Naive thymus-derived CD4-positive, alpha-beta T cell (primary cell): Measurements from ENCODE around the gene PIK3R2. TPM values are rescaled to one million over a fixed set of nuclear protein-coding genes. Genes with fewer than 3 reads are reported as not detected.

ENCODE experiments used
- ATAC-seq: fragments of 150-1000 bp; cut with Tn5 transposase; 2 replicates; pipeline ENCODE4 v1.10.0; 2021; ENCODE audit warnings: mild to moderate bottlenecking, moderate library complexity
- CTCF ChIA-PET: fragments of 350-600 bp; sonication (Branson Sonifier 250); formaldehyde crosslinking; loops from one replicate; lab custom pipeline; 2021; ENCODE audit warnings: antibody characterized with exemption; lab: Charles Lee
- POLR2A ChIA-PET: fragments of 350-600 bp; sonication (Branson Sonifier 250); formaldehyde crosslinking; loops from one replicate; lab custom pipeline; 2021; ENCODE audit warnings: antibody characterized with exemption, inconsistent platforms; lab: Charles Lee
- DNase-seq, 9 donors: peaks; one replicate each; pipeline versions ENCODE4 v3.0.0 to v3.0.0-alpha.2; 2020 to 2022; ENCODE audit warnings: mixed read lengths in 1 of 9
- H3K27ac ChIP-seq: one replicate; pipeline ENCODE4 v1.7.0; 2013; ENCODE audit warnings: mild to moderate bottlenecking, low read depth, low read length, moderate library complexity
- H3K27me3 ChIP-seq, 2 donors: one replicate each; pipeline ENCODE4 v1.7.0; 2013; ENCODE audit warnings: low read length in 2 of 2, mild to moderate bottlenecking in 2 of 2, moderate library complexity in 2 of 2; ENCODE audit not compliant: control insufficient read depth in 2 of 2, insufficient read depth in 2 of 2
- H3K36me3 ChIP-seq, 3 experiments: 1 replicate in 2 of 3; 2 replicates in 1 of 3; pipeline ENCODE4 v1.7.0; 2013; ENCODE audit warnings: low read length in 3 of 3, mild to moderate bottlenecking in 3 of 3, moderate library complexity in 1 of 3; ENCODE audit not compliant: insufficient read depth in 3 of 3, control insufficient read depth in 2 of 3
- H3K4me1 ChIP-seq, 2 donors: one replicate each; pipeline ENCODE4 v1.7.0; 2013; ENCODE audit warnings: low read length in 2 of 2, mild to moderate bottlenecking in 2 of 2, moderate library complexity in 1 of 2; ENCODE audit not compliant: control insufficient read depth in 2 of 2, insufficient read depth in 2 of 2
- H3K4me3 ChIP-seq: 2 replicates; pipeline ENCODE4 v1.7.0; 2013; ENCODE audit warnings: mild to moderate bottlenecking, low read length
- H3K9me3 ChIP-seq, 3 experiments: 1 replicate in 2 of 3; 2 replicates in 1 of 3; pipeline ENCODE4 v1.7.0; 2013; ENCODE audit warnings: low read length in 3 of 3; ENCODE audit not compliant: control insufficient read depth in 2 of 3
- H3K27ac Mint-ChIP-seq, 9 donors: one replicate each; pipeline ENCODE4 v1.8.0; 2020 to 2022; ENCODE audit warnings: mixed read lengths in 9 of 9, mild to moderate bottlenecking in 8 of 9, moderate library complexity in 5 of 9, inconsistent platforms in 2 of 9
- H3K27me3 Mint-ChIP-seq, 5 donors: one replicate each; pipeline ENCODE4 v1.8.0; 2021 to 2022; ENCODE audit warnings: mixed read lengths in 5 of 5, mild to moderate bottlenecking in 1 of 5
- H3K36me3 Mint-ChIP-seq, 5 donors: one replicate each; pipeline ENCODE4 v1.8.0; 2020 to 2022; ENCODE audit warnings: mixed read lengths in 5 of 5, mild to moderate bottlenecking in 3 of 5, inconsistent platforms in 1 of 5
- H3K4me1 Mint-ChIP-seq, 7 donors: one replicate each; pipeline ENCODE4 v1.8.0; 2020 to 2022; ENCODE audit warnings: mixed read lengths in 7 of 7, mild to moderate bottlenecking in 3 of 7, inconsistent platforms in 1 of 7
- H3K4me3 Mint-ChIP-seq, 10 donors: one replicate each; pipeline ENCODE4 v1.8.0; 2020 to 2022; ENCODE audit warnings: mild to moderate bottlenecking in 10 of 10, mixed read lengths in 10 of 10, moderate library complexity in 6 of 10, inconsistent platforms in 2 of 10
- H3K9me3 Mint-ChIP-seq, 11 donors: one replicate each; pipeline ENCODE4 v1.8.0; 2020 to 2022; ENCODE audit warnings: mixed read lengths in 11 of 11, mild to moderate bottlenecking in 4 of 11, inconsistent platforms in 1 of 11, moderate library complexity in 1 of 11
- intact Hi-C, 2 donors: fragments of 100-400 bp; cut with micrococcal nuclease; formaldehyde crosslinking; loops; one replicate each; pipeline ENCODE4 v1.15.1; 2023
- polyA plus RNA-seq, 2 donors: library from polyadenylated mRNA; unstranded; fragments of 300-500 nt; fragmentation: Illumina TruSeq; gene quantifications; one replicate each; pipeline ENCODE4 v1.2.3, GENCODE V29; 2021
- total RNA-seq, 6 experiments: library from RNA in 5 of 6; stranded (reverse) in 5 of 6; gene quantifications; 1 replicate in 5 of 6; 2 replicates in 1 of 6; pipeline ENCODE4 v1.2.3 and lab custom pipeline; 2021 to 2026

The PIK3R2 gene
- total and polyA plus RNA-seq, 7 experiments from 2014 or later = 2.2 to 24.6 (median 12.7) TPM

DNA sequence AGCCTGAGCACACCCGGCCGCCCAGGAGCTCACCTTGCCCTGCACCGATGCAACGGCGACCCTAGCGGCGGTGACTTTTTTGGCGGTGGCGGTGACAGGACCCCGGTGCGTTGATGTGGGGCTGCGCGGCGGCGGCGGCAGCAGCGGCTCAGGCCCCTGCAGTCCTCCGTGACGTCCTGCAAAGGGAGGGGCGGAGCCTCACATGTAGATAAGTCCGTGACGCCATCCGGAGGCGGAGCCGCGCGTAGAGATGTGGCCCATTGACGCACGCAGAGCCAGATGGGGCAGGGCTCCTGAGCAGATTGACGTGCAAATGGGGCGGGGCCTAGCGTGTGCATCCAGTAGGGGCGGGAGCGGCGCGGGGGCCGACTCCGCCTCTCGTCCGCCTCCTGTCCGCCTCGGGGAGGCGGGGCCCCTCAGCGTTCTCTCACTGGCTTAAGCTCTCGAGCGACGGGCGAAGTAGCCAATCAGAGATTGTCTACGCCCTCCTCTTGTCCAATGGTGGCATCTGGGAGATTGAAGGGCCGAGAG lies 51.0 kb downstream of the PIK3R2 start, which contains the start of gene RAB3A:
TSS of gene RAB3A (minus strand) at position 180 of the 531 bp plus-strand sequence. CDS start 1,302 bp downstream, outside the sequence.
- CTCF ChIA-PET = interaction anchor here (1.0 to 8.2 kb wide), 3 partner anchors 48 to 76 kb away, joined by 3 to 95 read pairs (median 3); a partner anchor contains a TSS
- no peaks in the 10 kb centered on the region for H3K27me3 ChIP-seq
- intact Hi-C loops = loop anchor here (1.0 to 2.0 kb wide), 12 partner anchors 12 to 988 kb away; partner anchors contain the start of genes LSM4 (in 2 of the 2), BORCS8 (in 1 of the 2), ELL (in 1 of the 2) and IFI30 (in 1 of the 2)

DNA sequence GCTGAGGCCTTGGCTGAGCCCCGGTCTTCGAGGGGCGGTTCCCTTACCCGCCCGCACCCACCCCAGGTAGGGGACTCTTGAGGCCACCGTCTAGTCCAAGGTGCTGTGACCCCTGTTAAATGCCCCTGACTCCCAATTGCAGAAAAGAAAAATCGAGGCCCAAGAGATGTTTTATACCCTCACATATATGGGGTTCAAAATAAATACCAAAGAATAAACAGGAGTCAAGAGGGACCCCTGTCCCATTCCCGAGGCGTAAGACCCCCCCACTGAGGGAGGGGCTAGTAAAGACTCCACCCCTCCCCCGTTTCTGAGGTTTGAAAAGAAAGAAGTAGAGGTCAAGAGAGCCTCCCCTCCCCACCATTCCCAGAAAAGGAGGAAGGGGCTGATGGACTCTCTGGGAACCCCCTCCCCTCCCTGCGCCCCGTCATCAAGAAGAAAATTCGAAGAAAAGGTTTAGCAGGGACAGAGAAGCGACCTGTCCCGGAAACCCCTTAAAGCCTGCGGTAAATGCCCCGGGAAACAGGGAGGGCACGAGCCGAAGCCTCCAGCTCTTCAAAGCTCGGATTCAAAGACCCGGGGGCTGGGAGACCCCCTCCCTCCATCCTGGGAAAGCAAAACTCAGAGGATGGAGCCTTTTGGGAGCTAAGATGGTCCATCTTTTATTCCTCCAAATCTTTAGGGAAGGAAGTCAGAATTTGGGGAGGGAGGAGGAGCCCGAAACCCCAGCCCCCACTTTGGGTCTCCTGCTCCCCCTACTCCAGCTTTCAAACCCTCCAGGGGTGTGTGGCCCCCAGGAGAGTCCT lies 51.6 kb downstream of the PIK3R2 start:
- Mint-ChIP-seq H3K4me1 (peaks cover 11 to 26% (median 22%) of the 10 kb centered on the region in 7 donors), H3K9me3 (peaks cover 0 to 3% (median 0%) of the 10 kb centered on the region in 11 donors), H3K4me3 (peak overlapping the region; percentile 83 to 98 (median 96)), H3K27ac (peak overlapping the region; percentile 87 to 99 (median 97)), H3K27me3 (peaks cover 0 to 9% (median 0%) of the 10 kb centered on the region in 5 donors), H3K36me3 (peaks cover 0 to 6% (median 0%) of the 10 kb centered on the region in 5 donors)
- peak overlapping the region; percentile 85 for H3K27ac ChIP-seq
- ATAC-seq (no peak), DNase-seq (peak in 3 of 9 donors; percentile 40 to 57 (median 42))
- POLR2A ChIA-PET = interaction anchor here (0.8 to 4.5 kb wide), 12 partner anchors 12 to 214 kb away, joined by 3 to 50 read pairs (median 6); partner anchors contain the start of genes JUND, LSM4, MPV17L2 and SSBP4
- CTCF ChIA-PET = interaction anchor here (1.0 to 8.2 kb wide), 2 partner anchors 48 to 75 kb away, joined by 3 to 95 read pairs; a partner anchor contains a TSS
- H3K27me3 ChIP-seq = no peaks in the 10 kb centered on the region
- no peaks in the 10 kb centered on the region for H3K9me3 ChIP-seq
- H3K4me3 ChIP-seq = peak overlapping the region; percentile 82
- H3K4me1 ChIP-seq = peaks cover 15 to 16% of the 10 kb centered on the region in 2 donors
- intact Hi-C loops = loop anchor here (1.0 to 2.0 kb wide), 12 partner anchors 12 to 988 kb away; partner anchors contain the start of genes LSM4 (in 2 of the 2), BORCS8 (in 1 of the 2), ELL (in 1 of the 2) and IFI30 (in 1 of the 2)
- H3K36me3 ChIP-seq = peaks cover 0 to 5% (median 0%) of the 10 kb centered on the region in 3 experiments

More for the DNA sequence above, 51.0 kb downstream of the PIK3R2 start, which contains the start of gene RAB3A:
- peaks cover 0 to 12% (median 0%) of the 10 kb centered on the region in 3 experiments for H3K36me3 ChIP-seq
- H3K9me3 ChIP-seq = no peaks in the 10 kb centered on the region
- H3K27ac ChIP-seq = peak within 1 kb of the TSS; percentile 85
- DNase-seq (peak; percentile 95 to 100 (median 99)), ATAC-seq (peak; percentile 95)
- peaks cover 15 to 16% of the 10 kb centered on the region in 2 donors for H3K4me1 ChIP-seq
- POLR2A ChIA-PET = interaction anchor here (1.0 to 4.5 kb wide), 8 partner anchors 11 to 215 kb away, joined by 3 to 50 read pairs (median 6); partner anchors contain the start of genes JUND, MPV17L2 and SSBP4
- H3K4me1 Mint-ChIP-seq = peaks cover 11 to 26% (median 22%) of the 10 kb centered on the region in 7 donors
- H3K27ac Mint-ChIP-seq = peak within 1 kb of the TSS; percentile 87 to 99 (median 97)
- peaks cover 0 to 8% (median 0%) of the 10 kb centered on the region in 5 donors for H3K27me3 Mint-ChIP-seq
- H3K36me3 Mint-ChIP-seq = peaks cover 0 to 6% (median 0%) of the 10 kb centered on the region in 5 donors
- H3K4me3 ChIP-seq = peak within 1 kb of the TSS; percentile 90
- H3K4me3 Mint-ChIP-seq = peak within 1 kb of the TSS; percentile 83 to 98 (median 96)
- peaks cover 0 to 3% (median 0%) of the 10 kb centered on the region in 11 donors for H3K9me3 Mint-ChIP-seq

DNA sequence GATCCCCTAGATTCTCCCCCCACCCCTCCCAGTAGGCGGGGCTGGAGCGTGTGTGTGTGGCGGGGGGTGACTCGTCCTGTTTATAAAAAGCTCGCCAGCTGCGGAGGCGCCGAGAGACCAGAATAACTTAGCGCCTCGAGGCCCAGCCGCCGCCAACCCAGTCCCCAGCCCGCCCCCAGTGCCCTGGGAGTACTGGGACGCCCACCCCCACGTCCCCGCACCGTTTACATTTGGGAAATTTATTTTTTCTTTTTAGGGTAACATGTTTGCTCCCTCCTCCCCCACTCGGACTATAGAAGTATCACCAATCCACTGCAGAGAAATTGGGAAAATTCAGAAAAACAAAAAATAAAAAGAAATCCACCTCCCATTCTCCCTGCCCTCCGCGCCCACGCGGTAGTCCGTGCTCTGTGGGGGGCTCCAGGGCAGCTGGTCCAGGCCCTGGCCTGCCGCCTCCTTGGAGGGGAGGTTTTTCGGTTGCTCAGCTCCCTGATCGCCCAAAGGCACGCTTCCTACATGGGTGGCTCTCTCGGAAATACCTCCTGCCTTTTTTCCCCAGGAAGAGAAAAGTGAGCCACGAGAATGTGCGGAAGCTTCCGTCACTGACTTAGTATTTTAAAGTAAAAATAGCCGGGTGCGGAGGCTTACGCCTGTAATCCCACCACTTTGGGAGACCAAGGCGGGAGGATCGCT lies 52.4 kb downstream of the PIK3R2 start:
- intact Hi-C loops = loop anchor here in 1 of 2 donors (2.0 kb wide), 2 partner anchors 45 to 213 kb away; partner anchors contain the start of gene SSBP4
- ATAC-seq (no peak), DNase-seq (peak in 6 of 9 donors; percentile 28 to 60 (median 45))
- ChIA-PET CTCF (interaction anchor here (0.6 to 8.2 kb wide), 4 partner anchors 31 to 125 kb away, joined by 3 to 95 read pairs (median 4); a partner anchor contains a TSS), POLR2A (interaction anchor here (0.8 to 4.5 kb wide), 10 partner anchors 13 to 213 kb away, joined by 3 to 50 read pairs (median 6); partner anchors contain the start of genes JUND, LSM4, MPV17L2 and SSBP4)
- peaks cover 0 to 16% (median 7%) of the 10 kb centered on the region in 5 donors for H3K27me3 Mint-ChIP-seq
- Histone ChIP-seq H3K4me1 (peaks cover 15 to 16% of the 10 kb centered on the region in 2 donors), H3K27me3 (no peaks in the 10 kb centered on the region), H3K9me3 (no peaks in the 10 kb centered on the region), H3K36me3 (no peaks in the 10 kb centered on the region), H3K4me3 (peak overlapping the region; percentile 82), H3K27ac (peak overlapping the region; percentile 85)
- peak overlapping the region in 8 of 9 donors; percentile 59 to 99 (median 96) for H3K27ac Mint-ChIP-seq
- peaks cover 0 to 3% (median 0%) of the 10 kb centered on the region in 11 donors for H3K9me3 Mint-ChIP-seq
- H3K4me1 Mint-ChIP-seq = peaks cover 11 to 26% (median 22%) of the 10 kb centered on the region in 7 donors
- peak overlapping the region; percentile 83 to 98 (median 96) for H3K4me3 Mint-ChIP-seq
- peaks cover 0 to 6% (median 0%) of the 10 kb centered on the region in 5 donors for H3K36me3 Mint-ChIP-seq

DNA sequence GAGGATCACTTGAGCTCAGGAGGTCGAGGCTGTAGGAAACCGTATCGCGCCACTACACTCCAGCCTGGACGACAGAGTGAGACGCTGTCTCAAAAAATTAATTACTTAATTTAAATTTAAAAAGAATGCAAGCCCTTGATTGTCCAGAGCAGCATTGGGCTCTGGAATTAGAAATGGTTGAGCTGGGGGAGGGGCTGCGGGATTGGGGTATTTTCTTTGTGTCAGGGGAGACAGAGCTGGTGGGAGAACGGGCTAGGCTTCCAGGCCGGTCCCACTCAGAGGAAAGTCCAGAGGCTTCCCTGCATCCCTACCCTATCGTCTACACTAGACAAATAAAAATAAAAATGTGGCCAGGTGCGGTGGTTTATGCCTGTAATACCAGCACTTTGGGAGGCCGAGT lies 53.1 kb downstream of the PIK3R2 start:
- H3K27me3 ChIP-seq = no peaks in the 10 kb centered on the region
- H3K36me3 Mint-ChIP-seq = peaks cover 0 to 6% (median 0%) of the 10 kb centered on the region in 5 donors
- peaks cover 15 to 16% of the 10 kb centered on the region in 2 donors for H3K4me1 ChIP-seq
- H3K9me3 ChIP-seq = no peaks in the 10 kb centered on the region
- ATAC-seq = no peak
- peak overlapping the region in 1 of 9 donors; percentile 31 for H3K27ac Mint-ChIP-seq
- intact Hi-C loops = no loop called here
- no peak for DNase-seq
- CTCF ChIA-PET = interaction anchor here (0.6 to 8.2 kb wide), 4 partner anchors 32 to 124 kb away, joined by 3 to 95 read pairs (median 4); a partner anchor contains a TSS
- H3K4me3 ChIP-seq = no peak overlapping the region
- H3K9me3 Mint-ChIP-seq = peaks cover 0 to 3% (median 0%) of the 10 kb centered on the region in 11 donors
- no peak overlapping the region for H3K27ac ChIP-seq
- no peaks in the 10 kb centered on the region for H3K36me3 ChIP-seq
- H3K4me3 Mint-ChIP-seq = no peak overlapping the region
- peaks cover 0 to 16% (median 7%) of the 10 kb centered on the region in 5 donors for H3K27me3 Mint-ChIP-seq
- POLR2A ChIA-PET = interaction anchor here (1.0 to 4.5 kb wide), 4 partner anchors 13 to 116 kb away, joined by 3 to 50 read pairs (median 23); partner anchors contain the start of genes JUND, LSM4 and MPV17L2
- peaks cover 11 to 26% (median 22%) of the 10 kb centered on the region in 7 donors for H3K4me1 Mint-ChIP-seq

DNA sequence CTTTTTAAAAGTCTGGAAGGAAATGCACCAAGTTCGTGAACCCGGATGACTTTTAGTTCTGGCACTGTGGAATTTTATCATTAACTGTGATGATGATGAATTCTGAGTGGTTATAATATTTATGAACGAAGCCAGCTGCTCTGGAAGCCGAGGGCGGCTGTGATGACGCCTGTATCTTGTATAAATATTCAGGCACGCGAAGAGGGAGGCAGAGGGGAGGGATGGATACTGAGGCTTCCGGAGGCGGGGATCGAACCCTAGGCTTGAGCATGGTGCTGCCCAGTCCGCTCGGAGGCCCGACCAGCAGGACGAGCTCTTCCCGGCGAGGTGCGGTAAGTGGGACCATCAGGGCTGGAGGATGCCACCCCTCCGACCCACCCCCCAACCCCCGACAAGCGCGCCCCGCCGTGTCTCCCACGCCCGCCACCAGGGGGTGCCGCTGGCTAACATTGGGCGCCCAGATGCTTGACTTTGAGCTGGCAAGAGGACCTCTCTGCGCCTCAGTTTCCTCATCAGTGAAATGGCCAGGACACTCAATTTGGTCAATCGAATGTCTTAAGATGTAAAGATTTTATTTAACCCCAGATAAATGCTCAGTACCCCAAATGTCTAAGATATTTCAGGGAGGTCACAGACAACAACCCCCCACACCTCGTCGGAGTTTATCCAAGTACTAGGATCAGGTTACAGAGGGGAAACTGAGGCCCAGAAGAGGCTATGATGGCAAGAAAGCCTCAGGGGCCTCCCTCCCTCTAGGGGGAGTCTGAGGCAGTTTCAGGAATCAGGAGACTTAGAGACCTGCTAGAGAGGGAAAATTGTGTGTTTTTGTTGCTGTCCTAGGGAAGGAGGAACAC lies 55.4 kb downstream of the PIK3R2 start:
- no peak overlapping the region for H3K4me3 ChIP-seq
- peaks cover 0 to 16% (median 11%) of the 10 kb centered on the region in 5 donors for H3K27me3 Mint-ChIP-seq
- H3K4me1 Mint-ChIP-seq = peaks cover 0 to 9% (median 6%) of the 10 kb centered on the region in 7 donors
- ATAC-seq = no peak
- peak in 7 of 9 donors; percentile 25 to 72 (median 50) for DNase-seq
- H3K27ac ChIP-seq = no peak overlapping the region
- H3K27ac Mint-ChIP-seq = no peak overlapping the region
- H3K9me3 Mint-ChIP-seq = no peaks in the 10 kb centered on the region
- POLR2A ChIA-PET = interaction anchor here (0.6 kb wide), 1 partner anchor 254 kb away, joined by 3 read pairs; no protein-coding TSS in a partner anchor
- CTCF ChIA-PET = interaction anchor here (0.7 to 8.2 kb wide), 2 partner anchors 44 to 110 kb away, joined by 5 to 95 read pairs; a partner anchor contains a TSS
- H3K4me3 Mint-ChIP-seq = no peak overlapping the region
- no peaks in the 10 kb centered on the region for H3K36me3 Mint-ChIP-seq
- peaks cover 10 to 12% of the 10 kb centered on the region in 2 donors for H3K4me1 ChIP-seq
- intact Hi-C loops = loop anchor here (1.0 to 2.0 kb wide), 4 partner anchors 43 to 202 kb away; no protein-coding TSS in a partner anchor
- no peaks in the 10 kb centered on the region for H3K9me3 ChIP-seq
- no peaks in the 10 kb centered on the region for H3K27me3 ChIP-seq
- no peaks in the 10 kb centered on the region for H3K36me3 ChIP-seq
